Spleen (tissue), 7 donors: Measurements from ENCODE around the gene DAPK2.

Source experiments
- CTCF ChIP-seq, 11 experiments: fragments of 200-600 bp in 7 of 11; fragments of 450-650 bp in 4 of 11; sonication (generic) in 4 of 11; IDR thresholded peaks in 8 of 11; conservative IDR thresholded peaks in 3 of 11; 1 replicate in 7 of 11; 2 replicates in 4 of 11; pipeline versions ENCODE4 v1.4.0 to v1.8.0; 2016 to 2021; ENCODE audit warnings: antibody characterized with exemption in 11 of 11, inconsistent platforms in 4 of 11, mild to moderate bottlenecking in 1 of 11
- POLR2A ChIP-seq, 3 donors: fragments of 450-650 bp; IDR thresholded peaks; one replicate each; pipeline ENCODE4 v1.5.1; 2017; ENCODE audit warnings: antibody characterized with exemption in 3 of 3, mild to moderate bottlenecking in 1 of 3
- donor health status: DM: no; HTN: no; CAD: no; lungs with moderate emphysema.
- donor health status: DM: no; HTN: no; CAD: no.
- donor health status: DM: no; HTN: no; CAD: no.

- no peak for TF ChIP-seq CTCF (IDR thresholded peaks at IDR 0.05 in 8 of 11, conservative IDR thresholded peaks at IDR 0.05 in 3 of 11)
- no peak for TF ChIP-seq POLR2A (IDR thresholded peaks at IDR 0.05)
These were observed 14.4 kb upstream of the DAPK2 start for GRCh38 chr15:64060716-64061115.
